HepG2 (cell line): ENCODE data around the gene ALDOA. TPM values are rescaled to one million over a fixed set of nuclear protein-coding genes. Genes with fewer than 3 reads are reported as not detected.

Experiments used
- BORCS8-MEF2B ChIP-seq: sonication (generic); formaldehyde crosslinking; IDR thresholded peaks from 2 replicates; pipeline ENCODE4 v1.8.0; 2022; ENCODE audit warnings: mild to moderate bottlenecking, missing genetic modification reagents
- DBP ChIP-seq: sonication (generic); formaldehyde crosslinking; IDR thresholded peaks from 2 replicates; pipeline ENCODE4 v1.4.0; 2020; ENCODE audit warnings: missing genetic modification reagents; ENCODE audit errors: not compliant biosample characterization
- E2F5 ChIP-seq: sonication (generic); formaldehyde crosslinking; conservative IDR thresholded peaks from 2 replicates; pipeline ENCODE4 v1.4.0; 2020; ENCODE audit warnings: missing genetic modification reagents
- ETV6 ChIP-seq: sonication (generic); formaldehyde crosslinking; conservative IDR thresholded peaks from 2 replicates; pipeline ENCODE4 v1.4.0; 2020; ENCODE audit warnings: missing genetic modification reagents
- HNF4A ChIP-seq: sonication (generic); formaldehyde crosslinking; IDR thresholded peaks from 2 replicates; pipeline ENCODE4 v1.4.0; 2020; ENCODE audit warnings: missing genetic modification reagents
- IKZF1 ChIP-seq: fragments of 450-650 bp; IDR thresholded peaks from 2 replicates; pipeline ENCODE4 v1.7.1; 2016
- ISX ChIP-seq: sonication (generic); formaldehyde crosslinking; conservative IDR thresholded peaks from 2 replicates; pipeline ENCODE4 v1.5.0; 2020; ENCODE audit warnings: missing genetic modification reagents
- KDM5A ChIP-seq: fragments of 200-600 bp; sonication (generic); IDR thresholded peaks from 2 replicates; pipeline ENCODE4 v1.7.0; 2018; ENCODE audit warnings: antibody characterized with exemption, mild to moderate bottlenecking, low read length, borderline replicate concordance
- KLF6 ChIP-seq: IDR thresholded peaks from 2 replicates; pipeline ENCODE4 v1.8.0; 2016; ENCODE audit warnings: missing biosample characterization, missing genetic modification reagents
- U2AF2 ChIP-seq: fragments of 200-400 bp; formaldehyde crosslinking; IDR thresholded peaks from 2 replicates; pipeline ENCODE4 v1.6.1; 2017; ENCODE audit warnings: low read depth, mild to moderate bottlenecking, low read length
- ZBTB44 ChIP-seq: sonication (generic); formaldehyde crosslinking; IDR thresholded peaks from 2 replicates; pipeline ENCODE4 v1.4.0; 2020; ENCODE audit warnings: missing genetic modification reagents
- ZBTB7A ChIP-seq: sonication (generic); formaldehyde crosslinking; IDR thresholded peaks from 2 replicates; pipeline ENCODE4 v1.8.0; 2022; ENCODE audit warnings: mild to moderate bottlenecking, missing genetic modification reagents
- ZFX ChIP-seq: sonication (generic); formaldehyde crosslinking; IDR thresholded peaks from 2 replicates; pipeline ENCODE4 v1.4.0; 2020; ENCODE audit warnings: mild to moderate bottlenecking, low read depth, missing genetic modification reagents, moderate library complexity
- ZNF101 ChIP-seq: sonication (generic); formaldehyde crosslinking; IDR thresholded peaks from 2 replicates; pipeline ENCODE4 v1.4.0; 2020; ENCODE audit warnings: mild to moderate bottlenecking, low read depth, missing genetic modification reagents, borderline replicate concordance
- ZNF546 ChIP-seq: sonication (generic); formaldehyde crosslinking; conservative IDR thresholded peaks from 2 replicates; pipeline ENCODE4 v1.8.1; 2023; ENCODE audit warnings: mild to moderate bottlenecking, missing genetic modification reagents
- ZNF776 ChIP-seq: sonication (generic); formaldehyde crosslinking; IDR thresholded peaks from 2 replicates; pipeline ENCODE4 v1.4.0; 2020; ENCODE audit warnings: mild to moderate bottlenecking, missing genetic modification reagents
- polyA plus RNA-seq, 8 experiments: library from polyadenylated mRNA; depleted of rRNA in 3 of 8; stranded (reverse) in 7 of 8; unstranded in 1 of 8; fragments of >200 nt; fragmentation: Illumina TruSeq in 4 of 8; extraction: Trizol in 4 of 8; gene quantifications; 2 replicates each; pipeline versions ENCODE4 v1.2.1 to v1.2.3, GENCODE V29; 2011 to 2016; ENCODE audit warnings: low read depth in 4 of 8, missing spikeins in 1 of 8, mixed read lengths in 1 of 8; ENCODE audit not compliant: insufficient read depth in 1 of 8
- total RNA-seq, 5 experiments: library from RNA; depleted of rRNA; stranded (reverse); fragments of >200 nt; fragmentation: Illumina TruSeq; extraction: Trizol; gene quantifications; 2 replicates each; pipeline ENCODE4 v1.2.3, GENCODE V29; 2016; ENCODE audit warnings: low read depth in 1 of 5
- TF ChIP-seq, protein P1 (sequence below), 2 experiments: IDR thresholded peaks; 2 replicates each; pipeline ENCODE4 v1.6.1; 2011 to 2012; ENCODE audit warnings: low read length in 2 of 2, borderline replicate concordance in 1 of 2, low read depth in 1 of 2, mild to moderate bottlenecking in 1 of 2, moderate library complexity in 1 of 2
- TF ChIP-seq, protein P2 (sequence below): sonication (generic); formaldehyde crosslinking; IDR thresholded peaks from 2 replicates; pipeline ENCODE4 v1.5.0; 2020; ENCODE audit warnings: missing genetic modification reagents
- TF ChIP-seq, protein P3 (sequence below): sonication (generic); formaldehyde crosslinking; IDR thresholded peaks from 2 replicates; pipeline ENCODE4 v1.9.0; 2021; ENCODE audit warnings: missing genetic modification reagents, borderline replicate concordance

The ALDOA gene
- total and polyA plus RNA-seq, 2 of the 13 experiments (the other 11 are each of a cell fraction or from before 2014, with no cell fraction given) = 925 to 1,884 TPM

DNA sequence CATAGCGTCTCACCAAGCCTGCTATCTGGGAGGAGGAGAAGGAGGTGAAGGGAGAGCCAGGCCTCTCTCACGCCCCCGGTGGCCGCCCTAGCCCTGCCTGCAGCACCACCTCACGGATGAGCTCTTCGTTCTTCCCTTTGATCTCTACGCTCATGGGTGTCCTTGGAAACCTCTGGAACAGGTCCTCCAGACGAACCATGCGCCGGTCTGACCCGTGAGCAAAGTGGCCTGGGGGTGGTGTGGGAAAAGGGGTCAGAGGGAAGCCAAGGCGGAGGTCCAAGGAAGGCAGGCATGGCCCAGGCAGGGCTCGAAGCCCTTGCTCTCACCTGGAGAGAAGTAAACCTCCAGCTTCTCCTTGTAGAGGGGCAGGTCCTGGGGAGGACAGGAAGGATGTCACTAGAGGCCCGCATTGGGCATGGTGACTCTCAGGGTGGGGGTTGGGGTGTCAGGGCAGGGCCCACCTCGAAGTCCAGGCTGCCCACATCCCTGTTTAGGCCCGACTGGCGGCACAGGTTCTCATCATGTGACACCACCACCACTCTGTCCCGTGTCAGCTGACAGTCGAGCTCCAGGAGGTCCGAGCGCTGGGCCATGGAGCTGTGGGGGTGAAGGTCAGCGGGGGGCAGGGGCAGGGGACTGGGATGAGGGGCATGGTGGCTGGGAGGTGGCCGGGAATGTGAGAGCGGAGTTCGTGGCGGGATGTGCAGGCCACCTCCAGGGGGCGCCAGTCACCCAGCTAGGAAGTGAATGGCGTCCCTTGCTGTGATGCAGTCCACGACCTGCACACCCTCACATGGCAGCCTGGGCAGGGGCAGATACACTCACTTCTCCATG is 46.9 kb downstream of the ALDOA start (continued):
- TF ChIP-seq U2AF2 (no peak), KDM5A (no peak), ZBTB7A (CRISPR knock-in tag) (peak; percentile 49; the same call in 1 of the 2 replicates), ETV6 (CRISPR knock-in tag) (0 out of 2 replicates have a peak, but pooled peaks have one; percentile 24), ZNF546 (CRISPR knock-in tag) (no peak), E2F5 (CRISPR knock-in tag) (no peak; the same call in 1 of the 2 replicates), ZBTB44 (0 out of 2 replicates have a peak, but pooled peaks have one; percentile 32), DBP (CRISPR knock-in tag) (no peak), ZFX (peak; percentile 96), ZNF776 (CRISPR knock-in tag) (peak; percentile 53; the same call in 1 of the 2 replicates), HNF4A (CRISPR knock-in tag) (peak; percentile 62), KLF6 (CRISPR knock-in tag) (no peak), IKZF1 (no peak), ZNF101 (0 out of 2 replicates have a peak, but pooled peaks have one; percentile 5), BORCS8-MEF2B (CRISPR knock-in tag) (peak; percentile 91), ISX (CRISPR knock-in tag) (no peak)
- TF ChIP-seq, protein P1, sequence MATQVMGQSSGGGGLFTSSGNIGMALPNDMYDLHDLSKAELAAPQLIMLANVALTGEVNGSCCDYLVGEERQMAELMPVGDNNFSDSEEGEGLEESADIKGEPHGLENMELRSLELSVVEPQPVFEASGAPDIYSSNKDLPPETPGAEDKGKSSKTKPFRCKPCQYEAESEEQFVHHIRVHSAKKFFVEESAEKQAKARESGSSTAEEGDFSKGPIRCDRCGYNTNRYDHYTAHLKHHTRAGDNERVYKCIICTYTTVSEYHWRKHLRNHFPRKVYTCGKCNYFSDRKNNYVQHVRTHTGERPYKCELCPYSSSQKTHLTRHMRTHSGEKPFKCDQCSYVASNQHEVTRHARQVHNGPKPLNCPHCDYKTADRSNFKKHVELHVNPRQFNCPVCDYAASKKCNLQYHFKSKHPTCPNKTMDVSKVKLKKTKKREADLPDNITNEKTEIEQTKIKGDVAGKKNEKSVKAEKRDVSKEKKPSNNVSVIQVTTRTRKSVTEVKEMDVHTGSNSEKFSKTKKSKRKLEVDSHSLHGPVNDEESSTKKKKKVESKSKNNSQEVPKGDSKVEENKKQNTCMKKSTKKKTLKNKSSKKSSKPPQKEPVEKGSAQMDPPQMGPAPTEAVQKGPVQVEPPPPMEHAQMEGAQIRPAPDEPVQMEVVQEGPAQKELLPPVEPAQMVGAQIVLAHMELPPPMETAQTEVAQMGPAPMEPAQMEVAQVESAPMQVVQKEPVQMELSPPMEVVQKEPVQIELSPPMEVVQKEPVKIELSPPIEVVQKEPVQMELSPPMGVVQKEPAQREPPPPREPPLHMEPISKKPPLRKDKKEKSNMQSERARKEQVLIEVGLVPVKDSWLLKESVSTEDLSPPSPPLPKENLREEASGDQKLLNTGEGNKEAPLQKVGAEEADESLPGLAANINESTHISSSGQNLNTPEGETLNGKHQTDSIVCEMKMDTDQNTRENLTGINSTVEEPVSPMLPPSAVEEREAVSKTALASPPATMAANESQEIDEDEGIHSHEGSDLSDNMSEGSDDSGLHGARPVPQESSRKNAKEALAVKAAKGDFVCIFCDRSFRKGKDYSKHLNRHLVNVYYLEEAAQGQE (IDR thresholded peaks at IDR 0.05; ENCODE audit: borderline replicate concordance in 1 of 2, low read depth in 1 of 2, low read length in 2 of 2) = no peak
- TF ChIP-seq, protein P2, sequence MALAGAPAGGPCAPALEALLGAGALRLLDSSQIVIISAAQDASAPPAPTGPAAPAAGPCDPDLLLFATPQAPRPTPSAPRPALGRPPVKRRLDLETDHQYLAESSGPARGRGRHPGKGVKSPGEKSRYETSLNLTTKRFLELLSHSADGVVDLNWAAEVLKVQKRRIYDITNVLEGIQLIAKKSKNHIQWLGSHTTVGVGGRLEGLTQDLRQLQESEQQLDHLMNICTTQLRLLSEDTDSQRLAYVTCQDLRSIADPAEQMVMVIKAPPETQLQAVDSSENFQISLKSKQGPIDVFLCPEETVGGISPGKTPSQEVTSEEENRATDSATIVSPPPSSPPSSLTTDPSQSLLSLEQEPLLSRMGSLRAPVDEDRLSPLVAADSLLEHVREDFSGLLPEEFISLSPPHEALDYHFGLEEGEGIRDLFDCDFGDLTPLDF (CRISPR knock-in tag) = 0 out of 2 replicates have a peak, but pooled peaks have one; percentile 34
- TF ChIP-seq, protein P3, sequence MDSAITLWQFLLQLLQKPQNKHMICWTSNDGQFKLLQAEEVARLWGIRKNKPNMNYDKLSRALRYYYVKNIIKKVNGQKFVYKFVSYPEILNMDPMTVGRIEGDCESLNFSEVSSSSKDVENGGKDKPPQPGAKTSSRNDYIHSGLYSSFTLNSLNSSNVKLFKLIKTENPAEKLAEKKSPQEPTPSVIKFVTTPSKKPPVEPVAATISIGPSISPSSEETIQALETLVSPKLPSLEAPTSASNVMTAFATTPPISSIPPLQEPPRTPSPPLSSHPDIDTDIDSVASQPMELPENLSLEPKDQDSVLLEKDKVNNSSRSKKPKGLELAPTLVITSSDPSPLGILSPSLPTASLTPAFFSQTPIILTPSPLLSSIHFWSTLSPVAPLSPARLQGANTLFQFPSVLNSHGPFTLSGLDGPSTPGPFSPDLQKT (CRISPR knock-in tag) = no peak
